SKM-1 treated with dmso at 0.1 percent for 144 hours (cell line): ENCODE measurements around the gene EMX1.

Experiments
- DNase-seq: peaks from one replicate; lab custom pipeline; 2025; ENCODE audit not compliant: unreplicated experiment; lab: John Stamatoyannopoulos, UW

The EMX1 gene

DNA sequence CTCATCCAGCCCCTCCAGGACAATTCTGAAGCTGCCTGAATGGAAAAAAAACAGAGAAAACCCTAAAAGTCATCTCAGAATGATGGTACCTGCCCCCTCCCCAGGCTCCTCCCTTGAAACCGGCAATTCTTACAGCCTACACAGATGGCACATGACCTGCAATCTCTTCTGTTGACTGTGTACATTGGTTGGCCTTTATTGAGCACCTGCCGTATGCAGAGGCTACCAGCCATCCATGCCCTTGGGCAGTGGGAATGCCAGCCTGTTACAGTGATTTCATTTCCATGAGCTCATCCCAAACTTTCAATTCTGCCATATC is 57.1 kb downstream of the EMX1 start:
- DNase-seq: no peak

GRCh38 chr2:72975017-72975416 is 57.7 kb downstream of the EMX1 start:
- DNase-seq: no peak

- peak; percentile 97 for DNase-seq
Observed at GRCh38 chr2:72979896-72980295, 62.6 kb downstream of the EMX1 start.

DNA sequence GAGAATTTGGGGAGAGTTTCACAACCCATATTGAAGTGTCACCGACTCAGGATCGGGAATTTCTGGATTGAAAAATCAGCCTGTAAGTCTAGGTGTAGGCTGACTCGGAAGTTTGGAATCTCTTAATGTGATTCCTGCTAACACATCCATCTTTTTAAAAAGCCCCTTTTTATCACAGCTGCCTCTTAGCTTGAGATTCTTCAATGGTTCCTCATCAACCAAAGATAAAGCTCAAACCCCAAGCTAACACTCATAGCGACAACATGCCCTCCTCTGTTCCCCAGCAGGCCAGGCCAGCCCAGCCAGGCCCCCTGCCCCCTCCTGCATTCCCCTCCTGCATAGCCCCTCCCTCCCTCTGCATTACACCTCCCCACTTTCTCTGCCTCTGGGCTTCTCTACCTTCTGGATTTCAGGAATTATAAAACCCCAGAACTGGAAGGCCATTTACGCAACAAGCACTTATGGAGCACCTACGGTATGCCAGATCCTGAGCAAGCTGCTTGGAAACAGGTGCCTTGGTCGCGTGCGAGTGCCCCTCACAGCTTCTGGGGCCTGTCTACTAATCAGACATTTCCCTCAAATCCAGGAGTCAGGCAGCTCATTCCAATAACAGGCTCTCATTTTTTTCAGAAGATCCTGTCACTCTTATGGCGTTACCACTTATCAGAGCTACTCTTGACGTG is 63.4 kb downstream of the EMX1 start:
- no peak for DNase-seq

DNA sequence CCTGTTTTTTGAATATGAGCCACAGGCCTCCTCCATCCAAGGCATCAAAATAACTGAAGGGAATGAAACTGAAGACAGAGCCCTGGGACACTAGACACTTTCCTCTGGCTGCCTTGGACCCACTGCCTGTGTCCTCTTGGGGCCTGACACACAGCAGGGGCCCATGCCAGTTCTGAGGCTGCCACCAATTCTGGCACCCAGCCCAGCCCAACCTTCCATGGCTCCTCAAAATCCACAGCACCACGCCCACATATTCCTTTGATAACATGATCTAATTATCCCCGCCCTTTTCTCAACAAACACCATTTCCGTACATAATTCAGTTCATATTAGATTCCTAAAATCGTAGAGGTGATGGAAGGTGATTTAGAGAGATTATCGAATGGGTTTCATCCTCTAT is 64.2 kb downstream of the EMX1 start:
- DNase-seq: no peak

DNA sequence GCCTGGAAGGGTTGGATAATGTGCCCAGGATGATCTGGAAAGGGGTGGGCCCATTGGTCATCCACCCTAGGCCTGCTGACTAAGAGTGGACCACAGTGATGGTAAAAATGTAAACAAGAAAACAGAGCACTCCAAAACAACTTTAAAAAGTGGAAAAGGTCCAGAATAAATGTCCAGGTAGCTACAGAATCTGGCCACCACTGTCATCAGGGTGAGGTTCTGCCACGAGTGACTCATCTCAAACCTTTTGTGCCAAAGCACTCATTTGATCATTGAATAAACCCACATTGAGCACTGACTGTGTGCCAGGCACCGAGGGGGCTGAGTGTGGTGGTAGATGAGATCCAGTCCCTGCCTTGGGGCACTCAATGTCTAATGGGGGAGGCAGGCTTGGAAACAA is 64.9 kb downstream of the EMX1 start:
- DNase-seq: no peak

- no peak for DNase-seq
Observed at GRCh38 chr2:72982781-72983499, 65.6 kb downstream of the EMX1 start.

GRCh38 chr2:72983500-72984161 is 66.3 kb downstream of the EMX1 start:
- DNase-seq: no peak

DNA sequence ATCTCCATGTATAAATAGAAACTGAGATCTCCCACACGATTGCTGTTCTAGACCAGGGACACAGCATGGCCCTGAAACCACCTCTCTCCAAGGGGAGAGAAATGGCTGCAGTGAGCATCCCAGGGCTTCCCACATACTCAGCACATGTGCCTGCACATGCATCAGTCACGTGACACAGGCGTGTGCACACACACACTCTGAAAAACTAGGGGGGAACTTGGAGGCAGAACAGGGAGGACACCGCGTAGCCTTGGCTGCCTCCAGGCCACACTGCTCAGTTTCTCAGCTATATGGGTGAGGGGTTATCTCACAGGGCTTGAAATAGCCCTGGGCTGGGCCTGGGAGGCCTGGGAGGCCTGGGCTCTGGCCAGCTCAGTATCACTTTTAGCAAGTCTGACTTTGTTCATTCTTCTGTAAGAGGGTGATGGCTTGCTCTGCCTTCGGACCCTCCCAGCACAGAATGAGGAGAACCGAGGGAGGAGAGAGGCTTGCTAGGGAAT is 66.9 kb downstream of the EMX1 start:
- DNase-seq: no peak
